SK-N-SH (cell line): Measurements from ENCODE around the gene TRIM40. TPM values are rescaled to one million over a fixed set of nuclear protein-coding genes. Genes with fewer than 3 reads are reported as not detected.
A peak's percentile ranks its signal among the peaks of the same experiment; 100 is the strongest.

Experiments
- CTCF ChIA-PET: fragments of 300-600, 350-600 bp; formaldehyde crosslinking; extraction: SDS; loops from one replicate; lab custom pipeline; 2021; lab: Yijun Ruan, JAX
- POLR2A ChIA-PET: fragments of 350-600 bp; sonication (Branson Sonifier 250); formaldehyde crosslinking; extraction: SDS; loops from one replicate; lab custom pipeline; 2020; ENCODE audit warnings: antibody characterized with exemption, inconsistent platforms; lab: Yijun Ruan, JAX
- DNase-seq: peaks from one replicate; pipeline ENCODE4 v3.0.0; 2012
- H2AFZ ChIP-seq: fragments of 200-600 bp; sonication (generic); 2 replicates; pipeline ENCODE4 v1.8.1; 2016; ENCODE audit warnings: antibody characterized with exemption, mild to moderate bottlenecking, low read depth
- H3F3A ChIP-seq: fragments of 200-600 bp; sonication (generic); replicated peaks from 2 replicates; pipeline ENCODE3; 2016; ENCODE audit warnings: antibody characterized with exemption, mild to moderate bottlenecking; ENCODE audit not compliant: insufficient read depth
- H3K27ac ChIP-seq, 2 experiments: fragments of 200-500 bp in 1 of 2; fragments of 200-600 bp in 1 of 2; sonication (Bioruptor generic) in 1 of 2; sonication (generic), shearing (Covaris generic) in 1 of 2; 2 replicates each; pipeline versions ENCODE4 v1.5.1 to v1.6.1; 2014 to 2016; ENCODE audit warnings: low read depth in 2 of 2, inconsistent platforms in 1 of 2, low read length in 1 of 2, mild to moderate bottlenecking in 1 of 2, mixed read lengths in 1 of 2
- H3K27me3 ChIP-seq: fragments of 200-600 bp; sonication (generic), shearing (Covaris generic); 2 replicates; pipeline ENCODE4 v1.6.1; 2016; ENCODE audit warnings: mixed run types; ENCODE audit not compliant: insufficient read depth
- H3K36me3 ChIP-seq, 2 experiments: fragments of 200-500 bp in 1 of 2; fragments of 200-600 bp in 1 of 2; sonication (Bioruptor generic) in 1 of 2; sonication (generic) in 1 of 2; replicated peaks in 1 of 2; 2 replicates each; pipeline versions ENCODE3 to v1.5.1; 2014 to 2016; ENCODE audit warnings: low read length in 1 of 2, mild to moderate bottlenecking in 1 of 2; ENCODE audit not compliant: insufficient read depth in 2 of 2, control insufficient read depth in 1 of 2
- H3K4me1 ChIP-seq, 2 experiments: fragments of 200-500 bp in 1 of 2; fragments of 200-600 bp in 1 of 2; sonication (Bioruptor generic) in 1 of 2; sonication (generic), shearing (Covaris generic) in 1 of 2; 2 replicates each; pipeline versions ENCODE4 v1.5.1 to v1.6.1; 2014 to 2016; ENCODE audit warnings: low read depth in 1 of 2, low read length in 1 of 2, mixed run types in 1 of 2; ENCODE audit not compliant: insufficient read depth in 2 of 2, control insufficient read depth in 1 of 2
- H3K4me2 ChIP-seq: fragments of 200-600 bp; sonication (generic), shearing (Covaris generic); 2 replicates; pipeline ENCODE4 v1.6.1; 2017; ENCODE audit warnings: mixed run types
- H3K4me3 ChIP-seq, 2 experiments: fragments of 200-500 bp in 1 of 2; fragments of 200-600 bp in 1 of 2; sonication (Bioruptor generic) in 1 of 2; sonication (generic), shearing (Covaris generic) in 1 of 2; 2 replicates each; pipeline versions ENCODE4 v1.5.1 to v1.8.1; 2014 to 2016; ENCODE audit warnings: low read depth in 2 of 2, inconsistent platforms in 1 of 2, low read length in 1 of 2, mild to moderate bottlenecking in 1 of 2, mixed read lengths in 1 of 2, moderate library complexity in 1 of 2
- H3K79me2 ChIP-seq: fragments of 200-600 bp; sonication (generic); 2 replicates; pipeline ENCODE4 v1.8.1; 2017; ENCODE audit warnings: mild to moderate bottlenecking; ENCODE audit not compliant: insufficient read depth
- H3K9ac ChIP-seq: fragments of 200-600 bp; sonication (generic); 2 replicates; pipeline ENCODE4 v1.6.1; 2017; ENCODE audit warnings: mixed run types
- H3K9me2 ChIP-seq: fragments of 200-600 bp; sonication (generic); 2 replicates; pipeline ENCODE4 v1.6.1; 2017; ENCODE audit warnings: mixed run types
- H3K9me3 ChIP-seq: fragments of 200-600 bp; sonication (generic); 2 replicates; pipeline ENCODE4 v1.6.1; 2017; ENCODE audit warnings: mixed run types, mild to moderate bottlenecking, moderate library complexity
- H4K20me1 ChIP-seq: fragments of 200-600 bp; sonication (generic); 2 replicates; pipeline ENCODE4 v1.6.1; 2017; ENCODE audit warnings: mild to moderate bottlenecking, mixed run types; ENCODE audit not compliant: insufficient read depth
- CTCF ChIP-seq: fragments of 200-600 bp; sonication (generic); IDR thresholded peaks from 2 replicates; pipeline ENCODE4 v1.6.1; 2017; ENCODE audit warnings: antibody characterized with exemption, mild to moderate bottlenecking, moderate library complexity
- EP300 ChIP-seq, 2 experiments: IDR thresholded peaks; 2 replicates each; pipeline versions ENCODE4 v1.4.0 to v1.6.1; 2012; ENCODE audit warnings: borderline replicate concordance in 1 of 2, low read depth in 1 of 2, low read length in 1 of 2
- GATA2 ChIP-seq: sonication (generic); formaldehyde crosslinking; IDR thresholded peaks from 2 replicates; pipeline ENCODE4 v1.5.0; 2020; ENCODE audit warnings: mild to moderate bottlenecking, missing genetic modification reagents
- IRF3 ChIP-seq: fragments of 150-350 bp; IDR thresholded peaks from 2 replicates; pipeline ENCODE4 v1.6.1; 2016; ENCODE audit warnings: mild to moderate bottlenecking, low read depth, low read length
- MAX ChIP-seq: IDR thresholded peaks from 2 replicates; pipeline ENCODE4 v1.4.0; 2012; ENCODE audit warnings: low read depth
- MEF2A ChIP-seq: IDR thresholded peaks from 2 replicates; pipeline ENCODE4 v1.4.0; 2012; ENCODE audit warnings: low read depth, borderline replicate concordance
- MXI1 ChIP-seq: IDR thresholded peaks from 2 replicates; pipeline ENCODE4 v1.6.1; 2012; ENCODE audit warnings: mild to moderate bottlenecking, low read depth, low read length, improper control_type of control experiment
- RAD21 ChIP-seq: IDR thresholded peaks from 2 replicates; pipeline ENCODE4 v1.6.1; 2012; ENCODE audit warnings: mild to moderate bottlenecking, low read length
- RCOR1 ChIP-seq: fragments of 150-350 bp; IDR thresholded peaks from 2 replicates; pipeline ENCODE4 v1.6.1; 2017; ENCODE audit warnings: antibody characterized with exemption, low read length
- SMC3 ChIP-seq: IDR thresholded peaks from 2 replicates; pipeline ENCODE4 v1.6.1; 2012; ENCODE audit warnings: low read depth, low read length, improper control_type of control experiment
- TCF12 ChIP-seq: IDR thresholded peaks from 2 replicates; pipeline ENCODE4 v1.4.0; 2012
- ZBTB33 ChIP-seq: IDR thresholded peaks from 2 replicates; pipeline ENCODE4 v1.4.0; 2012; ENCODE audit warnings: low read depth, borderline replicate concordance
- WGBS: methylation state at CpG from one replicate; pipeline ENCODE4 v1.1.6; 2017; ENCODE audit warnings: low lambda C conversion rate; 5-methylcytosine and 5-hydroxymethylcytosine counted together
- polyA plus RNA-seq, 3 experiments: library from polyadenylated mRNA; depleted of rRNA; stranded (reverse); fragments of >200 nt; gene quantifications; 2 replicates each; pipeline ENCODE4 v1.2.3, GENCODE V29; 2012

Gene TRIM40
- polyA plus RNA-seq, 1 of the 3 experiments (the other 2 are of a cell fraction) = not detected

- H3K4me1 ChIP-seq = peaks cover 0 to 6% of the 10 kb centered on the region in 2 experiments; a peak in 2 of 4 replicates
- ChIA-PET CTCF (interaction anchor here (1.0 to 9.3 kb wide), 4 partner anchors 11 to 39 kb away, joined by 3 to 91 read pairs (median 12); no protein-coding TSS in a partner anchor), POLR2A (no interaction called here)
- no peak overlapping the region for H3K4me3 ChIP-seq
- no peaks in the 10 kb centered on the region for H3K36me3 ChIP-seq
- DNase-seq = no peak
- no peaks in the 10 kb centered on the region for H3K9me2 ChIP-seq
- H3F3A ChIP-seq = no peaks in the 10 kb centered on the region
- H4K20me1 ChIP-seq = no peaks in the 10 kb centered on the region
- no peaks in the 10 kb centered on the region for H3K79me2 ChIP-seq
- H2AFZ ChIP-seq = no peak overlapping the region
- TF ChIP-seq ZBTB33 (no peak), CTCF (no peak), GATA2 (CRISPR knock-in tag) (no peak), TCF12 (no peak), MAX (no peak), IRF3 (no peak)
- H3K9me3 ChIP-seq = no peaks in the 10 kb centered on the region
- H3K4me2 ChIP-seq = no peak overlapping the region
- H3K27ac ChIP-seq = no peak overlapping the region
- no peak overlapping the region for H3K9ac ChIP-seq
- WGBS = 30% methylated on average over 3 of the region's 3 CpGs
- peaks cover 27% of the 10 kb centered on the region for H3K27me3 ChIP-seq
These were observed 6.7 kb downstream of the TRIM40 start for GRCh38 chr6:30142665-30143064.

GRCh38 chr6:30143780-30144179 is 7.8 kb downstream of the TRIM40 start:
- Histone ChIP-seq H3K4me1 (peaks cover 0 to 6% of the 10 kb centered on the region in 2 experiments; a peak in 2 of 4 replicates), H3K9me3 (no peaks in the 10 kb centered on the region), H3K9me2 (no peaks in the 10 kb centered on the region), H3K27ac (no peak overlapping the region), H3K27me3 (peaks cover 27% of the 10 kb centered on the region), H3K79me2 (no peaks in the 10 kb centered on the region), H3K9ac (no peak overlapping the region), H4K20me1 (no peaks in the 10 kb centered on the region), H3K36me3 (no peaks in the 10 kb centered on the region), H2AFZ (no peak overlapping the region), H3K4me3 (no peak overlapping the region), H3F3A (no peaks in the 10 kb centered on the region)
- ChIA-PET POLR2A (no interaction called here), CTCF (interaction anchor here (3.6 to 9.3 kb wide), 2 partner anchors 12 to 40 kb away, joined by 21 to 91 read pairs; no protein-coding TSS in a partner anchor)
- DNase-seq = peak; percentile 42
- WGBS = 16% methylated on average over 2 of the region's 2 CpGs
- TF ChIP-seq MEF2A = no peak
- peak; percentile 80 for TF ChIP-seq MXI1
- TF ChIP-seq GATA2 (CRISPR knock-in tag) = peak; percentile 85
- peak in 1 of 2 experiments; percentile 64; a peak in 1 of 4 replicates for TF ChIP-seq EP300 (IDR thresholded peaks at IDR 0.05; ENCODE audit: borderline replicate concordance in 1 of 2, low read depth in 1 of 2, low read length in 1 of 2)
- no peak for TF ChIP-seq RAD21
- TF ChIP-seq SMC3 = no peak
- TF ChIP-seq RCOR1 = peak; percentile 73; the same call in 1 of the 2 replicates
- TF ChIP-seq, all 33 proteins: peak for 4
- H3K4me2 ChIP-seq = no peak overlapping the region
